A673 (cell line): ENCODE results near the gene ASPG.

Experiments used
- EZH2 ChIP-seq: fragments of 200-600 bp; sonication (generic); IDR thresholded peaks from 2 replicates; pipeline ENCODE4 v1.6.1; 2017; ENCODE audit warnings: borderline replicate concordance, low read depth, mild to moderate bottlenecking, mixed read lengths, antibody characterized with exemption, low read length; ENCODE audit not compliant: poor library complexity, severe bottlenecking
- TF ChIP-seq, protein P1 (sequence below): fragments of 300-800, 200-600 bp; sonication (generic); conservative IDR thresholded peaks from 2 replicates; pipeline ENCODE4 v1.5.1; 2017; ENCODE audit warnings: low read depth, mild to moderate bottlenecking, antibody characterized with exemption, low read length, moderate library complexity, mixed read lengths

DNA sequence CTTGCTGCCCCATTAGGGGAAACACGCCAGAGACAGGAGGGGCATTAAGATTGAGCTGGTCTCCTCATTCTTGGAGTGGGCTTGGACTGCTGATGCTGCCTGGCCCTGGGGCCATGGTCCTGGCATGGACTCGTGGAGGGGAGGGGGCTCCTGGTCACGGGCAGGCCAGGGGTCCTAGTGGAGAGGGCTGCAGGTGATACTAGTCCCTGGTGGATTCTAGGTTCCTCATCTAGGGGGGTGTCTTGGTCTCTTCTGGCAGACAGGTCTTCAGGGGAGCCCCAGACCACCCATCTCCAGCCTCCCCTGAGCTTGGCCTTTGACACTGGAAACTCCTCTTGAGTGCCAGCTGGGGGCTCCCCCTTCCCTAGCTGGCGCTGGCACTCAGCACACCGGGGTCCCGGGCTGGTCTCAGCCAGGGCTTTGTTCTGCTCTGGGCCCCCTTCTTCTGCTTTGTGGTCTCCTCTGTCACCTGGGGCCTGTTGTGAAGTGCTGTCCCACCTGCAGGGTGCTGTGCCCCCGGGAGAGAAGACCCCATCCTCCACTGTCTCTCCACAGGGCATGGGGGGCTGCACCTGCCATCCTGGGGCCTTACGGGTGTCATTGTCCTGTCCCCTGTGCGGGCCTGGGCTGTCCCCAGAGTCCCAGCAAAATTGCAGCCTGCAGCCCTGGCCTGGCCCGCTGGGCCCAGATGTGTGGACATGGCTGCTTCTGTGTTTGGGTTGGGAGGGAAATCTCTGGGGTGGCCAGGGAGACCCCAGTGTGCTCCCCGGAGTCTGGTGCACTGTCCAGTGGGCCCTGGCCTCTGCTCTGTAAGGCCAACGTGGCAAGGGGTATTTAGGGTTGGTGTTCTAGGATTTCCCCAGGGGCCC is 55.2 kb downstream of the ASPG start:
- no peak for TF ChIP-seq EZH2
- TF ChIP-seq, protein P1, sequence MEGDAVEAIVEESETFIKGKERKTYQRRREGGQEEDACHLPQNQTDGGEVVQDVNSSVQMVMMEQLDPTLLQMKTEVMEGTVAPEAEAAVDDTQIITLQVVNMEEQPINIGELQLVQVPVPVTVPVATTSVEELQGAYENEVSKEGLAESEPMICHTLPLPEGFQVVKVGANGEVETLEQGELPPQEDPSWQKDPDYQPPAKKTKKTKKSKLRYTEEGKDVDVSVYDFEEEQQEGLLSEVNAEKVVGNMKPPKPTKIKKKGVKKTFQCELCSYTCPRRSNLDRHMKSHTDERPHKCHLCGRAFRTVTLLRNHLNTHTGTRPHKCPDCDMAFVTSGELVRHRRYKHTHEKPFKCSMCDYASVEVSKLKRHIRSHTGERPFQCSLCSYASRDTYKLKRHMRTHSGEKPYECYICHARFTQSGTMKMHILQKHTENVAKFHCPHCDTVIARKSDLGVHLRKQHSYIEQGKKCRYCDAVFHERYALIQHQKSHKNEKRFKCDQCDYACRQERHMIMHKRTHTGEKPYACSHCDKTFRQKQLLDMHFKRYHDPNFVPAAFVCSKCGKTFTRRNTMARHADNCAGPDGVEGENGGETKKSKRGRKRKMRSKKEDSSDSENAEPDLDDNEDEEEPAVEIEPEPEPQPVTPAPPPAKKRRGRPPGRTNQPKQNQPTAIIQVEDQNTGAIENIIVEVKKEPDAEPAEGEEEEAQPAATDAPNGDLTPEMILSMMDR, result no peak
